Osteocyte (in vitro differentiated cells): ENCODE data around the gene BIN2. TPM values are rescaled to one million over a fixed set of nuclear protein-coding genes. Genes with fewer than 3 reads are reported as not detected.

Experiments
- DNase-seq: peaks from one replicate; pipeline ENCODE4 v3.0.0; 2021; ENCODE audit warnings: mixed read lengths; ENCODE audit not compliant: unreplicated experiment; ENCODE audit errors: extremely low spot score
- H3K27ac Mint-ChIP-seq: one replicate; pipeline ENCODE4 v1.8.0; 2021; ENCODE audit warnings: mild to moderate bottlenecking, mixed read lengths; ENCODE audit not compliant: unreplicated experiment
- H3K27me3 Mint-ChIP-seq: one replicate; pipeline ENCODE4 v1.8.0; 2021; ENCODE audit warnings: mixed read lengths; ENCODE audit not compliant: unreplicated experiment
- H3K36me3 Mint-ChIP-seq: one replicate; pipeline ENCODE4 v1.8.0; 2021; ENCODE audit warnings: mixed read lengths; ENCODE audit not compliant: unreplicated experiment
- H3K4me1 Mint-ChIP-seq: one replicate; pipeline ENCODE4 v1.8.0; 2021; ENCODE audit warnings: mixed read lengths; ENCODE audit not compliant: unreplicated experiment
- H3K4me3 Mint-ChIP-seq: one replicate; pipeline ENCODE4 v1.8.0; 2021; ENCODE audit warnings: mild to moderate bottlenecking, moderate library complexity, mixed read lengths; ENCODE audit not compliant: unreplicated experiment
- H3K9me3 Mint-ChIP-seq: one replicate; pipeline ENCODE4 v1.8.0; 2021; ENCODE audit warnings: mixed read lengths; ENCODE audit not compliant: unreplicated experiment
- total RNA-seq: library from RNA; stranded (reverse); gene quantifications from 2 replicates; pipeline ENCODE4 v1.2.1, GENCODE V29; 2021
- TF ChIP-seq, protein P1 (sequence below): fragments of 200-600 bp; sonication (generic); IDR thresholded peaks from 2 replicates; pipeline ENCODE4 v1.5.0; 2021; ENCODE audit warnings: antibody characterized with exemption, mild to moderate bottlenecking, moderate library complexity

BIN2 gene
- total RNA-seq, 1 donor from 2014 or later: not detected

DNA sequence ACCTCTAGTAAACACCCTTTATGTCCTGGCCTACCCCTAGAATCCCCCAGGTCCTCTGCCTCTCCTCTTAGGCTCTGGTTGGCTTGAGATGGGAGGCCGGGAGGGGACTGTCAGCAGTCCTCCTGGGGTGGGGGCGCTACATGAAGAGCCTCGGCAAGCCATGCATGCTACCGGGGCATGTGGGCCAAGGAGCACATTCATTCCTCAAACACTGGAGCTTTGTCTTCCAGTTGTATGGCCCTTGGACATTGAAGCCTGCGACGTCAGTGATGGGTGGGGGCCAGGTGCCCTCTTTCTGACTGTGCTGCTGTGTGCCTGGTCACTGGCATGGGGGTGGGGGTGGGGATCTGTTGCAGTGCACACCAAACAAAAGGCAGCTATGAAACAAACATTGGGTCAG is 38.3 kb upstream of the BIN2 start:
- H3K27ac Mint-ChIP-seq: no peak overlapping the region
- TF ChIP-seq, protein P1, sequence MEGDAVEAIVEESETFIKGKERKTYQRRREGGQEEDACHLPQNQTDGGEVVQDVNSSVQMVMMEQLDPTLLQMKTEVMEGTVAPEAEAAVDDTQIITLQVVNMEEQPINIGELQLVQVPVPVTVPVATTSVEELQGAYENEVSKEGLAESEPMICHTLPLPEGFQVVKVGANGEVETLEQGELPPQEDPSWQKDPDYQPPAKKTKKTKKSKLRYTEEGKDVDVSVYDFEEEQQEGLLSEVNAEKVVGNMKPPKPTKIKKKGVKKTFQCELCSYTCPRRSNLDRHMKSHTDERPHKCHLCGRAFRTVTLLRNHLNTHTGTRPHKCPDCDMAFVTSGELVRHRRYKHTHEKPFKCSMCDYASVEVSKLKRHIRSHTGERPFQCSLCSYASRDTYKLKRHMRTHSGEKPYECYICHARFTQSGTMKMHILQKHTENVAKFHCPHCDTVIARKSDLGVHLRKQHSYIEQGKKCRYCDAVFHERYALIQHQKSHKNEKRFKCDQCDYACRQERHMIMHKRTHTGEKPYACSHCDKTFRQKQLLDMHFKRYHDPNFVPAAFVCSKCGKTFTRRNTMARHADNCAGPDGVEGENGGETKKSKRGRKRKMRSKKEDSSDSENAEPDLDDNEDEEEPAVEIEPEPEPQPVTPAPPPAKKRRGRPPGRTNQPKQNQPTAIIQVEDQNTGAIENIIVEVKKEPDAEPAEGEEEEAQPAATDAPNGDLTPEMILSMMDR: no peak
- no peaks in the 10 kb centered on the region for H3K36me3 Mint-ChIP-seq
- H3K27me3 Mint-ChIP-seq: no peaks in the 10 kb centered on the region
- no peak for DNase-seq
- H3K4me3 Mint-ChIP-seq: no peak overlapping the region
- no peaks in the 10 kb centered on the region for H3K9me3 Mint-ChIP-seq
- H3K4me1 Mint-ChIP-seq: peaks cover 2% of the 10 kb centered on the region

DNA sequence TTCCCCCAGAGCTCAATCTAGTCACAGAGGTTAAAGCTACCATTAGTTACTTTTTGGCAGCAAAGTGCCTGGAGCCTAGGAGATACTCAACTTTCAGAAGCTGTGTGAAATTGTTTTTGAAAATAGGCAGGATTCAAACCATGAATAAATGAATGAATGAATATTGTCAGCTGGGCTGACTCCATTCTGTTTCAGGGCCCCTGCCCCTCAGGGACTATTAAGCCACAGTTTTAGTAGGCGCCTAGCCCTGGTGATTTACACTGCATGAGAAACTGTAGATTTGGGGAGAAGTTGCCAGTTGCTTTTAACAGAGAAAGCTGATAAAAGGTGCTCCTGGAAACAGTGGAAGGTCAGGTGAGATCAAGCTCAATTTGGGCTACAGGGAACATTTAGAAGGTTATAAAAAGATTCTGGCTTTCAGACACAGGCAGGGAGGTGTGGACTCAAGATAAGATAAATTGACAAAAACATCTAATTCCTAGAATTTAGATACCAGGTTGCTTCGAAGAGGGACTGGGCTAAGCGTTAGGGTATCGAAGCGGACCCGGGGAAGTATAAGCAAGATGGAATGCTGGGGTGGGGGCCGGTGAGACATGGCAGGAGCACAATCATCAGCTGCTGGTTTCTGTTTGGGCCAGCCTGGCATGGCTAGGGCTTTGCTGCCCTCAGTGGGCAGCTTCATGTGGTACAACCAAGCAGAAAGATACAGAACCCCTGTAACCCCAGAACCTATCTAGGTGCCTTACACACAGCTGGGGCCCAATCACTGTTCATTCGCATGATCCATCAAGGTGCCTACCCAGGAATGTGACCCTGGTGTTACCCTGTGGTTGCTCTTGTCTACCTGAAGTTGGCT is 37.4 kb upstream of the BIN2 start:
- Mint-ChIP-seq H3K4me3 (no peak overlapping the region), H3K9me3 (no peaks in the 10 kb centered on the region), H3K27me3 (no peaks in the 10 kb centered on the region), H3K4me1 (peaks cover 2% of the 10 kb centered on the region), H3K36me3 (no peaks in the 10 kb centered on the region), H3K27ac (no peak overlapping the region)
- TF ChIP-seq, protein P1: no peak
- no peak for DNase-seq

DNA sequence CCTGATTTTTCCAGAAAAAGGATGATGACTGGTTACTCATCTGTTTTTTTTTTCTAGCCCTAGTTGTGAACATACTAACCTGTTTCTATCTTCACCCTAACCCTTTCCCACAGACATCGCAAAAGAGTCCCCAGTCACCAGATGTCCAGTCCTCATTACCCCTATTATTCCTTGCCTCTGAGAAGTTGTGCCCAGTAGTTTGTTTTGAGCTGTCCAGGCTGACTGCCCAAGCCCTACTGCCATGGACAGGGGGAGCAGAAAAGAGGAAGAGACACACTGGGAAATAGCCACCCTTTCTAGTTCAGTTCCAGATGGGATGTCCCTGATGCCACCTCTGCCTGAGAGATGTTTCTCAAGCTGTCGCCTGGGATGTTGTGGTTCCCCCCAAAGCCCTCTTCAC is 36.3 kb upstream of the BIN2 start:
- TF ChIP-seq, protein P1: no peak
- H3K9me3 Mint-ChIP-seq: no peaks in the 10 kb centered on the region
- no peak for DNase-seq
- no peak overlapping the region for H3K27ac Mint-ChIP-seq
- peaks cover 2% of the 10 kb centered on the region for H3K4me1 Mint-ChIP-seq
- H3K27me3 Mint-ChIP-seq: no peaks in the 10 kb centered on the region
- no peak overlapping the region for H3K4me3 Mint-ChIP-seq
- no peaks in the 10 kb centered on the region for H3K36me3 Mint-ChIP-seq

DNA sequence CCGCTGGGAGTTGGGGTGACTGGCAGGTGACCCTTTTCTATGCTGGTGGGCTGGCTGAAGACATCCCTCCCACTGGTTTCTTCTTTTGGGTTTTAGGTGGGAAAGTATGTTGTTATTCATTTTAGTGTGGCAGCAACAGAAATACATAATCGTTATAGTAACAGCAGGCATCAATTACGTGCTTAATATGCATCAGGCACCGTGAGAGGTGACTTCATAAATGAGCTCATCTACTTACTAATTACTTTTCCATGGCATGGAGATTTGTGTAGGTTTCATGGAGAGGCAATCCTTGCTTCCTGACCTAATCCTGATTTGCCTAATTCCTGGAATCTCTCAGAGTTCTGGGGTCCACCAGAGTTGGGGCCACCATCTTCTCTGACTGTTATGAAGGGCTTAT is 35.9 kb upstream of the BIN2 start:
- Mint-ChIP-seq H3K4me1 (peaks cover 2% of the 10 kb centered on the region), H3K4me3 (no peak overlapping the region), H3K36me3 (no peaks in the 10 kb centered on the region), H3K9me3 (no peaks in the 10 kb centered on the region), H3K27ac (no peak overlapping the region), H3K27me3 (no peaks in the 10 kb centered on the region)
- TF ChIP-seq, protein P1: no peak
- DNase-seq: no peak

DNA sequence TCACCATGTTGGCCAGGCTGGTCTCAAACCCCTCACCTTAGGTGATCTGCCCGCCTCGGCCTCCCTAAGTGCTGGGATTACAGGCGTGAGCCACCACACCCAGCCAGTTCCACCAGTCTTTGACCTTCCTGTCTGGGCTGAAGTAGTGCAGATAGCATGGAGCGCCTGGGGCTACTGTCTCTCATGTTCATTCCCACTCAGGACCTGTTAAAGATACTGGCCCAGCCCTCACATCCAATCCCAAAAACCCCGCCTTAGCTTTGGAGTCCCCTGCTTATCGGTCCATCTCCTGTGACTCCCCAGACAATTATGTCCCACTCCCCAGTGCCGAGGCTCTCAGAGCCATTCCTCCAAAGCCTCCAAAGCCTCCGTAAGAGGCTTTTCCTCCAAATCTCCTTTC is 34.5 kb upstream of the BIN2 start:
- H3K4me1 Mint-ChIP-seq: peaks cover 2% of the 10 kb centered on the region
- no peaks in the 10 kb centered on the region for H3K36me3 Mint-ChIP-seq
- TF ChIP-seq, protein P1: no peak
- no peak overlapping the region for H3K27ac Mint-ChIP-seq
- no peak overlapping the region for H3K4me3 Mint-ChIP-seq
- H3K9me3 Mint-ChIP-seq: no peaks in the 10 kb centered on the region
- DNase-seq: no peak
- no peaks in the 10 kb centered on the region for H3K27me3 Mint-ChIP-seq
